Stomach (tissue), 4 donors: Measurements from ENCODE around the gene EEF2.

Experiments used
- POLR2AphosphoS5 ChIP-seq, 3 donors: sonication (generic); formaldehyde crosslinking; IDR thresholded peaks; one replicate each; pipeline ENCODE4 v1.6.1; 2016; ENCODE audit warnings: antibody characterized with exemption in 3 of 3
- TF ChIP-seq, protein P1 (sequence below), 7 experiments: fragments of 450-650 bp in 4 of 7; fragments of 200-600 bp in 3 of 7; sonication (generic) in 3 of 7; IDR thresholded peaks; one replicate each; pipeline ENCODE4 v1.5.1; 2016 to 2019; ENCODE audit warnings: antibody characterized with exemption in 7 of 7, control low read depth in 2 of 7, mild to moderate bottlenecking in 1 of 7

DNA sequence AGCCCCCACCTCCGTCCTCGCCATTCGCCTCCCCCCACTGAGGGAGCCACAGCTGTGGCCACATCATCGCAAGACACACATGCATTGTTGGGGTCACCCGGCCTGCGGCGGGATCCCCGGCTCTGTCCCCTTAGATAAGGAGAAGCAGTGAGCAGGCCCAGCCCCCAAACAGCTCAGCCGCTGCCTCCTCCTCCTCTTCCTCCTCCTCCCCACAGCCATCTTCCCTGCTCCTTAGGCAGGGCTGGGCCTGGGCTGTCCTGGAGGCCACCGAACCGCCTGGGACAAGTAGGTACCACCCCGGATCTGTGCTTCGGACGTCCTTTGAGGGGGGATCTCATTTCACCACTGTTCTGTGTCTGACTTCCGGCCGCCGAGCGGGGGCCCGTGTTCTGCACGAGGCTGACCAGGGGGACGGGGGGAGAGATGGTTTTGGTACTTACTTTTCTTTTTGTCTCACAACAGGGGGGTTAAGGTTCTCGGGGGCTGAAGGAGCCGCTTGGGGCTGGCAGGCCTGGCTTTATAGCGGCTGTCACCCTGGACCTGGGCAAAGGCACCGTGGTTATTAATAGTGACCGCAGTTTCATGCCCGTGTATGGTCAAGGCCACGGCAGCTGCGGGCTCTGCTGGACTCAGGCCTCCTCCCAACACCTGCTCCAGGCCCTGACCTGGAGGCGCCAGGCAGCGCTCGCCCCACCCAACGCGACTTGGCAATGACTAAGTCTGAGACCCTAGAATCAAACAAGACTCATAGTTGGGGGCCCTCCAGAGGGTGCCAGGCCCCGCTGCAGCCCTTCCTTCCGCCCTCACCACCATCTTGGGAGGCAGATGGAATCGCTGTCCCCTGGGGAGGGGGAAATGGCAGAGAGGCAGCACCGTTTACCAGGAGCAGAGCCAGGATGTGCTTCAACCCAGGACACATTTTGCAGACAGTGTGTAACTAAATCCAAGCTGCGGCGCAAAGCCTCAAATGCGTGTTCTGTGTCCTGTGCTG is 34.1 kb downstream of the EEF2 start:
- TF ChIP-seq, protein P1, sequence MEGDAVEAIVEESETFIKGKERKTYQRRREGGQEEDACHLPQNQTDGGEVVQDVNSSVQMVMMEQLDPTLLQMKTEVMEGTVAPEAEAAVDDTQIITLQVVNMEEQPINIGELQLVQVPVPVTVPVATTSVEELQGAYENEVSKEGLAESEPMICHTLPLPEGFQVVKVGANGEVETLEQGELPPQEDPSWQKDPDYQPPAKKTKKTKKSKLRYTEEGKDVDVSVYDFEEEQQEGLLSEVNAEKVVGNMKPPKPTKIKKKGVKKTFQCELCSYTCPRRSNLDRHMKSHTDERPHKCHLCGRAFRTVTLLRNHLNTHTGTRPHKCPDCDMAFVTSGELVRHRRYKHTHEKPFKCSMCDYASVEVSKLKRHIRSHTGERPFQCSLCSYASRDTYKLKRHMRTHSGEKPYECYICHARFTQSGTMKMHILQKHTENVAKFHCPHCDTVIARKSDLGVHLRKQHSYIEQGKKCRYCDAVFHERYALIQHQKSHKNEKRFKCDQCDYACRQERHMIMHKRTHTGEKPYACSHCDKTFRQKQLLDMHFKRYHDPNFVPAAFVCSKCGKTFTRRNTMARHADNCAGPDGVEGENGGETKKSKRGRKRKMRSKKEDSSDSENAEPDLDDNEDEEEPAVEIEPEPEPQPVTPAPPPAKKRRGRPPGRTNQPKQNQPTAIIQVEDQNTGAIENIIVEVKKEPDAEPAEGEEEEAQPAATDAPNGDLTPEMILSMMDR (IDR thresholded peaks at IDR 0.05): no peak
- no peak for TF ChIP-seq POLR2AphosphoS5 (IDR thresholded peaks at IDR 0.05)
